IMR-90 (cell line): ENCODE results near the gene PILRB. TPM values are rescaled to one million over a fixed set of nuclear protein-coding genes. Genes with fewer than 3 reads are reported as not detected.

Source experiments
- ATAC-seq: fragments of 200-7000 bp; cut with Tn5 transposase; 2 replicates; pipeline ENCODE4 v1.9.1; 2020; ENCODE audit warnings: low read depth, mild to moderate bottlenecking, moderate library complexity
- BruUV-seq: library from RNA; stranded (reverse); fragments of 400-500 nt; replicated peaks from 2 replicates; lab custom pipeline; 2021; lab: Mats Ljungman, UMichigan
- CTCF ChIA-PET: fragments of 300-600 bp; formaldehyde crosslinking; extraction: SDS; loops from one replicate; lab custom pipeline; 2021; ENCODE audit warnings: antibody characterized with exemption; lab: Yijun Ruan, JAX
- POLR2A ChIA-PET: fragments of 300-600 bp; sonication (Branson Sonifier 250); formaldehyde crosslinking; loops from one replicate; lab custom pipeline; 2022; ENCODE audit warnings: antibody characterized with exemption; ENCODE audit not compliant: unreplicated experiment; lab: Charles Lee
- DNase-seq: peaks from one replicate; pipeline ENCODE4 v3.0.0; 2013
- H2AFZ ChIP-seq: replicated peaks from 2 replicates; pipeline ENCODE3; 2013; ENCODE audit warnings: low read length, mild to moderate bottlenecking; ENCODE audit not compliant: poor library complexity
- H2AK5ac ChIP-seq: 2 replicates; pipeline ENCODE4 v1.6.1; 2013; ENCODE audit warnings: low read depth, low read length, inconsistent platforms
- H2AK9ac ChIP-seq: replicated peaks from 2 replicates; pipeline ENCODE3; 2013; ENCODE audit warnings: mild to moderate bottlenecking, low read depth, low read length, moderate library complexity; ENCODE audit not compliant: poor library complexity
- H2BK120ac ChIP-seq: 2 replicates; pipeline ENCODE4 v1.6.1; 2013; ENCODE audit warnings: low read depth, low read length, inconsistent platforms
- H2BK15ac ChIP-seq: 3 replicates; pipeline ENCODE4 v1.6.1; 2013; ENCODE audit warnings: low read depth, low read length, inconsistent platforms
- H2BK20ac ChIP-seq: 2 replicates; pipeline ENCODE4 v1.6.1; 2013; ENCODE audit warnings: low read depth, mild to moderate bottlenecking, inconsistent platforms, low read length, moderate library complexity
- H2BK5ac ChIP-seq: 2 replicates; pipeline ENCODE4 v1.6.1; 2013; ENCODE audit warnings: mild to moderate bottlenecking, low read depth, low read length, inconsistent platforms; ENCODE audit not compliant: poor library complexity, severe bottlenecking
- H3K14ac ChIP-seq: replicated peaks from 2 replicates; pipeline ENCODE4 v1.6.1; 2013; ENCODE audit warnings: low read depth, low read length, inconsistent platforms
- H3K18ac ChIP-seq: 2 replicates; pipeline ENCODE4 v1.6.1; 2013; ENCODE audit warnings: low read depth, low read length, control low read depth
- H3K23ac ChIP-seq: 2 replicates; pipeline ENCODE4 v1.6.1; 2013; ENCODE audit warnings: low read depth, low read length, inconsistent platforms
- H3K27ac ChIP-seq: 2 replicates; pipeline ENCODE4 v1.5.1; 2013; ENCODE audit warnings: mild to moderate bottlenecking, control low read depth, low read length; ENCODE audit not compliant: insufficient read depth
- H3K27me3 ChIP-seq: 2 replicates; pipeline ENCODE4 v1.6.1; 2013; ENCODE audit warnings: low read length; ENCODE audit not compliant: control insufficient read depth, insufficient read depth
- H3K36me3 ChIP-seq: 2 replicates; pipeline ENCODE4 v1.6.1; 2013; ENCODE audit warnings: low read length, mixed read lengths; ENCODE audit not compliant: control insufficient read depth, insufficient read depth
- H3K4ac ChIP-seq: 2 replicates; pipeline ENCODE4 v1.6.1; 2013; ENCODE audit warnings: low read depth, low read length, inconsistent platforms
- H3K4me1 ChIP-seq: 2 replicates; pipeline ENCODE4 v1.6.1; 2013; ENCODE audit warnings: low read length, mixed read lengths; ENCODE audit not compliant: control insufficient read depth, insufficient read depth
- H3K4me2 ChIP-seq: 2 replicates; pipeline ENCODE4 v1.6.1; 2013; ENCODE audit warnings: low read depth, mild to moderate bottlenecking, control low read depth, low read length, moderate library complexity
- H3K4me3 ChIP-seq: 2 replicates; pipeline ENCODE4 v1.5.1; 2013; ENCODE audit warnings: low read depth, mild to moderate bottlenecking, control low read depth, low read length, moderate library complexity; ENCODE audit not compliant: insufficient read depth
- H3K56ac ChIP-seq: 2 replicates; pipeline ENCODE4 v1.6.1; 2013; ENCODE audit warnings: low read length, inconsistent platforms; ENCODE audit not compliant: insufficient read depth; ENCODE audit errors: extremely low read depth
- H3K79me1 ChIP-seq, 2 experiments: 2 replicates each; pipeline ENCODE4 v1.6.1; 2013; ENCODE audit warnings: low read length in 2 of 2, inconsistent platforms in 1 of 2, low read depth in 1 of 2
- H3K9ac ChIP-seq: 2 replicates; pipeline ENCODE4 v1.6.1; 2013; ENCODE audit warnings: low read depth, low read length, control low read depth
- H3K9me1 ChIP-seq: 2 replicates; pipeline ENCODE4 v1.6.1; 2013; ENCODE audit warnings: low read length, inconsistent platforms; ENCODE audit not compliant: insufficient read depth
- H3K9me3 ChIP-seq: 2 replicates; pipeline ENCODE4 v1.6.1; 2013; ENCODE audit warnings: low read length; ENCODE audit not compliant: control insufficient read depth, insufficient read depth
- H4K20me1 ChIP-seq: 2 replicates; pipeline ENCODE4 v1.6.1; 2013; ENCODE audit warnings: low read length, inconsistent platforms; ENCODE audit not compliant: insufficient read depth
- H4K5ac ChIP-seq: 2 replicates; pipeline ENCODE4 v1.6.1; 2013; ENCODE audit warnings: mild to moderate bottlenecking, low read depth, low read length, control low read depth
- H4K8ac ChIP-seq, 2 experiments: 2 replicates each; pipeline ENCODE4 v1.6.1; 2013; ENCODE audit warnings: low read depth in 2 of 2, low read length in 2 of 2, control low read depth in 1 of 2, inconsistent platforms in 1 of 2
- H4K91ac ChIP-seq: 2 replicates; pipeline ENCODE4 v1.6.1; 2013; ENCODE audit warnings: low read depth, low read length, inconsistent platforms; ENCODE audit not compliant: insufficient read depth
- CEBPB ChIP-seq: IDR thresholded peaks from 2 replicates; pipeline ENCODE4 v1.6.1; 2012; ENCODE audit warnings: low read depth, low read length, improper control_type of control experiment
- MAFK ChIP-seq: IDR thresholded peaks from 2 replicates; pipeline ENCODE4 v1.6.1; 2012; ENCODE audit warnings: low read depth, low read length, improper control_type of control experiment
- MXI1 ChIP-seq: IDR thresholded peaks from 2 replicates; pipeline ENCODE4 v1.6.1; 2012; ENCODE audit warnings: low read depth, mild to moderate bottlenecking, low read length, moderate library complexity, borderline replicate concordance
- NFE2L2 ChIP-seq: fragments of 150-350 bp; IDR thresholded peaks from 2 replicates; pipeline ENCODE4 v1.6.1; 2016; ENCODE audit warnings: low read depth, mild to moderate bottlenecking, low read length
- WGBS, 2 experiments: methylation state at CpG; one replicate each; pipeline versions ENCODE4 v1.1.5 to v1.1.7; 2013; ENCODE audit warnings: missing lambda C conversion rate in 2 of 2; ENCODE audit not compliant: insufficient read length in 1 of 2; ENCODE audit errors: extremely low coverage in 2 of 2; 5-methylcytosine and 5-hydroxymethylcytosine counted together
- dilution Hi-C: fragments of 300-500 bp; cut with HindIII; formaldehyde crosslinking; loops from one replicate; pipeline ENCODE4 v1.14.3; 2018; ENCODE audit warnings: low sequenced_read_pairs; ENCODE audit not compliant: unreplicated experiment
- in situ Hi-C: fragments of 300-500 bp; cut with MboI; formaldehyde crosslinking; loops from 3 replicates; pipeline ENCODE4 v1.14.3; 2019; ENCODE audit warnings: low sequenced_read_pairs, inconsistent platforms, mixed read lengths
- intact Hi-C: fragments of 100-400 bp; cut with micrococcal nuclease; formaldehyde crosslinking; loops from 2 replicates; pipeline ENCODE4 v1.10.0; 2022
- polyA plus RNA-seq, 3 experiments: library from polyadenylated mRNA; depleted of rRNA; stranded (reverse); fragments of >200 nt; gene quantifications; 2 replicates each; pipeline ENCODE4 v1.2.3, GENCODE V29; 2012; ENCODE audit warnings: low replicate concordance in 1 of 3
- total RNA-seq: library from RNA; depleted of rRNA; stranded (reverse); fragments of >200 nt; gene quantifications from 2 replicates; pipeline ENCODE4 v1.2.3, GENCODE V29; 2012
- TF ChIP-seq, protein P1 (sequence below): conservative IDR thresholded peaks from 2 replicates; pipeline ENCODE4 v1.5.1; 2012; ENCODE audit warnings: mild to moderate bottlenecking, low read depth, low read length, improper control_type of control experiment

Gene PILRB
- total and polyA plus RNA-seq, 2 of the 4 experiments (the other 2 are of a cell fraction) = 3.4 to 22.2 TPM

DNA sequence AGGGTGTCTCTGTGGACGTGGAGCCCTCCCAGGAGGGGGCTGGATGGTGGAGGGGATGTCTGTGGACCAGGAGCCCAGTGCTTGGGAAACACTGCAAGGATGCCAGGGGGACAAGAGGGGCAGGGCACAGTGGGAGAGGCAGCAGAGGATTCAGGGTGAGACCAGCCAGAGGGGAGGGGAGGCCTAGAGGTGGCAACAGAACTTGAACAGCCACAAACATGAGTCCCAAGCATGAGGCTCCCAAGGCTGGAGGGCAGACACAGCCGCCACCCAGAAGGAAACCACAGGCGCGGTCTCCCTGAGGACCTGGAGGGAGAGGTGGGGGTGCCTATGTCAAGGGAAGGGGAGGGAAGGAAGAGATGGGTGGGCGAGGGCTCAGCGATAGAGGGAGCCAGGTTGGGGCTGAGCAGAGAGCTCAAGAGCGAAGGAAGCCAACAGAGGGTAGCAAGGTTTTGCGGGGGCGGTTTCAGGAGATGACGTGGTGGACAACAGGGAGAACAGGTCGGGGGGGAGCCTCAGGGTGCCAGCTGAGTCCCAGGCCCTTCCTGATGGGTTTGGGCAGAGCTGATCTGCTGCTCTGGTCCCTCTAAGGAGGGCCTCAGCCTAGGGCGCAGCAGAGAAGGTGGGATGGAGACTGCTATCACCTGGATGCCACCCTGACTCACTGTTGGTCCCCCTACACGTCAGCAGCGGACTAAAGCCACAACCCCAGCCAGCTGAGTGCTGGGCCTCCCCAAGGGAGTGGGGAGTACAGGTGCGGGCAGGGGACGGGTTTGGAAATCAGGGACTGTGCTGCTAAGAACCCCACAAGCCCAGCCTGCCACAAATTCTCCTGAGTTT lies 8.7 kb downstream of the PILRB start:
- Histone ChIP-seq H2BK15ac (no peak overlapping the region), H2BK120ac (no peak overlapping the region), H3K9me3 (no peaks in the 10 kb centered on the region), H3K36me3 (peaks cover 11% of the 10 kb centered on the region), H3K4me3 (no peak overlapping the region), H4K20me1 (no peaks in the 10 kb centered on the region), H4K8ac (no peak overlapping the region), H3K9ac (no peak overlapping the region), H3K23ac (no peak overlapping the region), H3K79me1 (no peaks in the 10 kb centered on the region; a peak in 1 of 4 replicates), H4K5ac (no peak overlapping the region), H4K91ac (no peak overlapping the region), H3K18ac (no peak overlapping the region), H2AK9ac (peak overlapping the region; percentile 37), H3K27me3 (no peaks in the 10 kb centered on the region), H3K14ac (no peak overlapping the region), H3K4me1 (no peaks in the 10 kb centered on the region), H2AK5ac (no peak overlapping the region), H3K9me1 (0 out of 2 replicates have a peak, but pooled peaks cover 4% of the 10 kb centered on the region), H3K27ac (no peak overlapping the region), H2AFZ (no peak overlapping the region), H3K56ac (no peak overlapping the region), H2BK20ac (no peak overlapping the region), H3K4me2 (no peak overlapping the region), H2BK5ac (no peak overlapping the region), H3K4ac (no peak overlapping the region)
- in situ Hi-C loops (no loop called here), intact Hi-C loops (no loop called here), dilution Hi-C loops (no loop called here)
- TF ChIP-seq, protein P1, sequence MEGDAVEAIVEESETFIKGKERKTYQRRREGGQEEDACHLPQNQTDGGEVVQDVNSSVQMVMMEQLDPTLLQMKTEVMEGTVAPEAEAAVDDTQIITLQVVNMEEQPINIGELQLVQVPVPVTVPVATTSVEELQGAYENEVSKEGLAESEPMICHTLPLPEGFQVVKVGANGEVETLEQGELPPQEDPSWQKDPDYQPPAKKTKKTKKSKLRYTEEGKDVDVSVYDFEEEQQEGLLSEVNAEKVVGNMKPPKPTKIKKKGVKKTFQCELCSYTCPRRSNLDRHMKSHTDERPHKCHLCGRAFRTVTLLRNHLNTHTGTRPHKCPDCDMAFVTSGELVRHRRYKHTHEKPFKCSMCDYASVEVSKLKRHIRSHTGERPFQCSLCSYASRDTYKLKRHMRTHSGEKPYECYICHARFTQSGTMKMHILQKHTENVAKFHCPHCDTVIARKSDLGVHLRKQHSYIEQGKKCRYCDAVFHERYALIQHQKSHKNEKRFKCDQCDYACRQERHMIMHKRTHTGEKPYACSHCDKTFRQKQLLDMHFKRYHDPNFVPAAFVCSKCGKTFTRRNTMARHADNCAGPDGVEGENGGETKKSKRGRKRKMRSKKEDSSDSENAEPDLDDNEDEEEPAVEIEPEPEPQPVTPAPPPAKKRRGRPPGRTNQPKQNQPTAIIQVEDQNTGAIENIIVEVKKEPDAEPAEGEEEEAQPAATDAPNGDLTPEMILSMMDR = no peak
- TF ChIP-seq MXI1 (no peak), CEBPB (no peak), MAFK (no peak), NFE2L2 (no peak)
- BruUV-seq = no TSS peak
- ChIA-PET POLR2A (no interaction called here), CTCF (interaction anchor here (0.7 kb wide), 1 partner anchor 40 kb away, joined by 4 read pairs; no protein-coding TSS in a partner anchor)
- DNase-seq (no peak), ATAC-seq (no peak)
- 92% methylated on average over 9 of the region's 16 CpGs; no CpG with 5 or more reads in 1 of the 2 experiments for WGBS, 2 experiments
